Panc1 (cell line): ENCODE results near the gene ASXL2. TPM values are rescaled to one million over a fixed set of nuclear protein-coding genes. Genes with fewer than 3 reads are reported as not detected.

Experiments used
- ATAC-seq: fragments of 200-7000 bp; cut with Tn5 transposase; 2 replicates; pipeline ENCODE4 v1.9.1; 2020; ENCODE audit warnings: mild to moderate bottlenecking, moderate library complexity
- Bru-seq: library from RNA; stranded (reverse); fragments of 400-500 nt; gene quantifications from one replicate; lab custom pipeline; 2021; lab: Mats Ljungman, UMichigan
- BruChase-seq, 2 experiments: library from RNA; stranded (reverse); fragments of 400-500 nt; gene quantifications; one replicate each; lab custom pipeline; 2021; lab: Mats Ljungman, UMichigan
- BruUV-seq: library from RNA; stranded (reverse); fragments of 400-500 nt; replicated peaks from 2 replicates; lab custom pipeline; 2021; lab: Mats Ljungman, UMichigan
- CTCF ChIA-PET: fragments of 300-600 bp; sonication (Branson Sonifier 250); formaldehyde crosslinking; loops from one replicate; lab custom pipeline; 2022; ENCODE audit warnings: antibody characterized with exemption; lab: Charles Lee
- POLR2A ChIA-PET: fragments of 300-600 bp; sonication (Branson Sonifier 250); formaldehyde crosslinking; loops from one replicate; lab custom pipeline; 2022; ENCODE audit warnings: antibody characterized with exemption; lab: Charles Lee
- DNase-seq: peaks from one replicate; pipeline ENCODE4 v3.0.0-alpha.2; 2010; ENCODE audit warnings: low read depth, low spot score
- H3K27ac ChIP-seq: 2 replicates; pipeline ENCODE4 v1.5.1; 2011; ENCODE audit warnings: mild to moderate bottlenecking, low read length, inconsistent platforms
- H3K27me3 ChIP-seq: fragments of 200-500 bp; sonication (Bioruptor generic); 2 replicates; pipeline ENCODE4 v1.6.0; 2014; ENCODE audit warnings: low read length, inconsistent platforms; ENCODE audit not compliant: control insufficient read depth, insufficient read depth
- H3K36me3 ChIP-seq: fragments of 200-500 bp; sonication (Bioruptor generic); 2 replicates; pipeline ENCODE4 v1.5.1; 2014; ENCODE audit warnings: inconsistent platforms, mild to moderate bottlenecking, low read length, moderate library complexity; ENCODE audit not compliant: control insufficient read depth, insufficient read depth
- H3K4me1 ChIP-seq: 2 replicates; pipeline ENCODE4 v1.5.1; 2011; ENCODE audit warnings: inconsistent platforms, mild to moderate bottlenecking, low read length, moderate library complexity; ENCODE audit not compliant: control insufficient read depth, insufficient read depth
- H3K4me3 ChIP-seq, 2 experiments: 2 replicates each; pipeline ENCODE4 v1.5.1; 2011 to 2012; ENCODE audit warnings: low read depth in 2 of 2, low read length in 2 of 2, mild to moderate bottlenecking in 2 of 2, inconsistent platforms in 1 of 2, moderate library complexity in 1 of 2
- H3K9me3 ChIP-seq: fragments of 200-500 bp; sonication (Bioruptor generic); 2 replicates; pipeline ENCODE4 v1.5.1; 2014; ENCODE audit warnings: low read depth, mild to moderate bottlenecking, inconsistent platforms, low read length, moderate library complexity; ENCODE audit not compliant: control insufficient read depth, insufficient read depth
- CTCF ChIP-seq: fragments of 450-650 bp; IDR thresholded peaks from 2 replicates; pipeline ENCODE4 v1.5.1; 2017; ENCODE audit warnings: mild to moderate bottlenecking
- POLR2AphosphoS5 ChIP-seq: IDR thresholded peaks from 2 replicates; pipeline ENCODE4 v1.6.1; 2012; ENCODE audit warnings: mild to moderate bottlenecking, low read depth, low read length, moderate library complexity
- REST ChIP-seq, 2 experiments: IDR thresholded peaks; 2 replicates each; pipeline ENCODE4 v1.6.1; 2011 to 2012; ENCODE audit warnings: low read depth in 2 of 2, control low read depth in 1 of 2, low read length in 1 of 2, mild to moderate bottlenecking in 1 of 2, moderate library complexity in 1 of 2; ENCODE audit not compliant: insufficient read depth in 1 of 2
- SIN3A ChIP-seq: IDR thresholded peaks from 2 replicates; pipeline ENCODE4 v1.6.1; 2012; ENCODE audit warnings: low read depth, mild to moderate bottlenecking, low read length, moderate library complexity, borderline replicate concordance; ENCODE audit not compliant: insufficient read depth
- TCF7L2 ChIP-seq: IDR thresholded peaks from 2 replicates; pipeline ENCODE4 v1.6.1; 2011; ENCODE audit warnings: mild to moderate bottlenecking, low read depth, low read length, inconsistent platforms
- in situ Hi-C: cut with HindIII; loops from 2 replicates; pipeline ENCODE4 v1.10.0; 2016; ENCODE audit warnings: low sequenced_read_pairs, low pct_unique_long_range_greater_than_20kb
- intact Hi-C: fragments of 100-400 bp; cut with micrococcal nuclease; formaldehyde crosslinking; loops from one replicate; pipeline ENCODE4 v1.10.0; 2022; ENCODE audit not compliant: unreplicated experiment
- long read RNA-seq: library from polyadenylated mRNA; unstranded; transcript quantifications from one replicate; pipeline ENCODE4 v2.0.0, GENCODE V29; 2021; ENCODE audit not compliant: unreplicated experiment
- polyA plus RNA-seq: library from polyadenylated mRNA; unstranded; fragments of >200 nt; gene quantifications from one replicate; pipeline ENCODE4 v1.2.1, GENCODE V29; 2012; ENCODE audit warnings: missing spikeins; ENCODE audit not compliant: insufficient read length
- total RNA-seq: library from RNA; stranded (reverse); gene quantifications from one replicate; pipeline ENCODE4 v1.2.1, GENCODE V29; 2021; ENCODE audit not compliant: unreplicated experiment

Gene ASXL2
- total RNA-seq, result 43.4 TPM
- 20.2 TPM for polyA plus RNA-seq
- Bru-seq, nascent RNA, result percentile 89 among the genes with signal in this experiment
- percentile 85 among the genes with signal in this experiment for BruChase-seq, experiment 1, labeled RNA remaining after a 2-hour chase
- percentile 80 among the genes with signal in this experiment for BruChase-seq, experiment 2, labeled RNA remaining after a 6-hour chase
- long read RNA-seq, partial matches to known transcripts, result 0 of 11 reads
- long read RNA-seq, other reads (novel, unspliced or antisense), result 11 of 11 reads

- intact Hi-C loops, result no loop called here
- ATAC-seq, result peak; percentile 96
- POLR2A ChIA-PET, result interaction anchor here (0.5 to 1.0 kb wide), 14 partner anchors 12 to 641 kb away, joined by 3 to 16 read pairs (median 6); no protein-coding TSS in a partner anchor
- TF ChIP-seq SIN3A (no peak), POLR2AphosphoS5 (peak; percentile 97), TCF7L2 (no peak), CTCF (no peak), REST (IDR thresholded peaks at IDR 0.05; ENCODE audit: insufficient read depth in 1 of 2, low read depth in 2 of 2, low read length in 1 of 2) (no peak)
- in situ Hi-C loops, result no loop called here
- no peaks in the 10 kb centered on the region for H3K9me3 ChIP-seq
- DNase-seq, result peak; percentile 87
- H3K4me3 ChIP-seq, result peak within 1 kb of the TSS; percentile 81 to 92
- no peaks in the 10 kb centered on the region for H3K27me3 ChIP-seq
- CTCF ChIA-PET, result interaction anchor here (1.1 to 1.5 kb wide), 2 partner anchors 27 to 73 kb away, joined by 3 to 8 read pairs; no protein-coding TSS in a partner anchor
- peak within 1 kb of the TSS; percentile 98 for H3K27ac ChIP-seq
- peaks cover 13% of the 10 kb centered on the region; the same call in 1 of the 2 replicates for H3K4me1 ChIP-seq
- no peaks in the 10 kb centered on the region; the same call in 1 of the 2 replicates for H3K36me3 ChIP-seq
- BruUV-seq, result TSS peak; percentile 98
Observed at GRCh38 chr2:25878361-25879132, at the start of gene ASXL2. ASXL2 (minus strand) TSS chr2:25878487; CDS start chr2:25878222, 265 bp downstream.

GRCh38 chr2:25926984-25927756 is 48.9 kb upstream of the ASXL2 start:
- DNase-seq (no peak), ATAC-seq (no peak)
- BruUV-seq, result TSS peak; percentile 75
- Histone ChIP-seq H3K27me3 (no peaks in the 10 kb centered on the region), H3K27ac (no peak overlapping the region), H3K4me1 (no peaks in the 10 kb centered on the region), H3K36me3 (no peaks in the 10 kb centered on the region), H3K9me3 (no peaks in the 10 kb centered on the region), H3K4me3 (no peak overlapping the region)
- CTCF ChIA-PET, result no interaction called here
- intact Hi-C loops, result no loop called here
- TF ChIP-seq POLR2AphosphoS5 (no peak), CTCF (no peak)
- in situ Hi-C loops, result no loop called here
- POLR2A ChIA-PET, result no interaction called here
